Medulla oblongata (tissue), 1 donor: ENCODE results near the gene ACTL10.

Experiments
- DNase-seq: peaks from one replicate; pipeline ENCODE4 v3.0.0-alpha.2; 2015; ENCODE audit errors: extremely low spot score

Gene ACTL10

DNA sequence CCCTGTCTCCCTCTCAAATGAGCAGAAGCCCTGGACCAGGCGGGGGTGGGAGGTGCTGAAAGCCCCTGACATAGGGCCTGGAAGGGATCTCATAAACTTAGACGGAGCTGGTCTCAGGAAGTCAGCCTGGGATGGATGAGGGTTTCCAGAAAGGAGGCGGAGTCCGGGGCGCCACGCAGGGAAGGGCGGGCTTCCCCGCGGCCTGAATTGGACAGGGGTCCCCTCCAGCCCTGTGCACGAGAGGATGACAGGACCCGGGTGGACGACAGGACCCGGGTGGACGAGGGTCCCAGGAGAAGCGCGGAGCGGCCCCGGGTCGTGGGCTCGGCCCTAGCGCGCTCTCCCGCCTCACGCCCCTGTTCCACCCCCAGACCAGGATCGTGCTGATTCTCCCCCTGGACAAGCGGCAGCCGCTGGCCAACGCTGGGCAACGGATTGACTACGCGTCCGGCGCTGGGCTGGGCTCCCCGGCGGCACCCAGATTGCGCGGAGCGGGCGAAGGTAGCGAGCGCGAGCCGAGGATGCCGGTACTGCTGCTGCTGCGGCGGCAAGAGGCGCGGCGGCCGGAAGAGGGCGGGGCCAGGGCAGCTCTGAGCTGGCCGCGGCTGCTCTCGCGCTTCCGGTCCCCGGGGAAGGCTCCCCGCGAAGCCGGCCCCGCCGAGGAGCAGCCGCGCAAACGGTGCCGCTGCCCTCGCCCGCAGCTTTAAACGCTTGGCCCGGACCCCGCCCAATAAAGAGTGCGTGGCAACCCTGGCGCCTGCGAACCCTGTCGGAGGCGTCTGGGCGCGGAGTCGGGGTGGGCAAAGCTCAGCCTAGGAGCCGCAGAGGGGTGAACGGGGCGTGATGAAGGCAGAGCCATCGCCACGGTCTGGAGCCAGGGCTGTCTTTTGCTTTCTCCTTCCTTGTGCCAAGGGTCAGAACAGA is 3.3 kb upstream of the ACTL10 start:
- peak; percentile 82 for DNase-seq

GRCh38 chr20:33664085-33664761 is 2.5 kb upstream of the ACTL10 start:
- DNase-seq: no peak

DNA sequence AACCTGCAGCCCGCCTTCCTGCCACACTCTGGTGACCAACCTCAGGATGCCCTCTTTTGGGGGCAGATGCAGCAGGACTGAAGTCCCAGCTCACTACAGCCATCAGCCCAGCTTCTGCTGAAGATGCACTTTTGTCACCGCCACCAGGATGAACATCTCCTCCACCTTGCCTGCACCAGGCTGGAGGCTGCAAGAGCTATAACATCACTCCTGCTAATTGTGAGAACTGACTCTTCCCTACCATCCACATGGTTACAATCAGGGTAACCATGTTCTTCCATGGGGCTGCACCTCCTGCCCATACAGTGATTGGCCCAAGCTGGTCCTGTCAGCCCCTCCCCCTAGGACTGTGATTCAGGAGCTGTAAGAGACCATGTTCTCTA is 2.0 kb upstream of the ACTL10 start:
- DNase-seq: no peak

DNA sequence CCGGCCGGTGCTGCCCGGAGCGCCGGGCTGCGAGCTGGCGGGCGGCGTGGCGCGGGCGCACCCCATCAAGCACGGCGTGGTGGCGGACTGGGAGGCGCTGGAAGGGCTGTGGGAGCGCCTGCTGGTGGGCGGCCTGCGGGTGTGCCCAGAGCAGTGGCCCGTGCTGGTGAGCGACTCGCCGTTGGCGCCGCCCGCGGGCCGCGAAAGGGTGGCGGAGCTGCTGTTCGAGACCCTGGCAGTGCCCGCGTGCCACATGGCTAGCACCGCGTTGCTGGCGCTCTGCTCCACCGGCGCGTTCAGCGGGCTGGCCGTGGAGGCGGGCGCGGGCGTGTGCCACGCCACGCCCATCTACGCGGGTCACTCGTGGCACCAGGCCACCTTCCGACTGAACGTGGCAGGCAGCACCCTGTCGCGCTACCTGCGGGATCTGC is 517 bp downstream of the ACTL10 start:
- DNase-seq: peak; percentile 28

- DNase-seq: peak; percentile 81
These were observed 1.1 kb downstream of the ACTL10 start for GRCh38 chr20:33667676-33668465.

DNA sequence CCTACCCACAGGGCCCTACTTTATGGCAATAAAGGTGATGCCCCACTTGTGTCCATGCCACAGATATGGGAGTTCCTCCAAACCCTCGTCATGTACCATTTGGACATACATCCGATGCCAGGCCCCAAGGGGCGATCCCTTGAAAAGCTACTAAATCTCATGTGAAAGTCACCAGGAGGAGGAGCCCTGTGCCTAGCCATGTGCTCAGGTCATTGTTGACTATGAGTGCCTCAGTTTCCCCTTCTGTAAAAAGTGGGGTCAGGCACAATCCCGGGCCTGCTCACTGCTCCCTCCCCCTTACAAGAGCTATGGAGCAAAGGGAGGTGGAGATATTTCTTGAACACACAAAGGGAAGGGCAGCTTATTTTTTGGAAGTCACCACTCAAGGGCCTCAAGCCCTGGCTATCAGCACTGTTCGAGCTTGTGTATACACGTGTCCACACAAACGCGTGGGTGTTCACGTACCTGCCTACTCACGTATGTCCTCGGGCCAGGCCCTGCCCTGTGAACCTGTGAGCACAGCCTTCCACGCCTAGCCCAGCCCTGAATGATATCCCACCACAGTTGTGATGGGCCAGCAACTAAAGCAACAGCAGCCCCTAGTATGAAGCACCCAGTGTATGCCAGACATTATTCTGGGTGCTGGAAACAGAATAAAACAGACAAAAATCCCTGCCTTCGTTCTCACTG is 1.9 kb downstream of the ACTL10 start:
- DNase-seq: no peak

GRCh38 chr20:33669224-33669623 is 2.5 kb downstream of the ACTL10 start:
- DNase-seq: no peak

- no peak for DNase-seq
These were observed 3.3 kb downstream of the ACTL10 start for GRCh38 chr20:33669873-33670640.

- no peak for DNase-seq
These were observed 4.2 kb downstream of the ACTL10 start for GRCh38 chr20:33670715-33671499.

DNA sequence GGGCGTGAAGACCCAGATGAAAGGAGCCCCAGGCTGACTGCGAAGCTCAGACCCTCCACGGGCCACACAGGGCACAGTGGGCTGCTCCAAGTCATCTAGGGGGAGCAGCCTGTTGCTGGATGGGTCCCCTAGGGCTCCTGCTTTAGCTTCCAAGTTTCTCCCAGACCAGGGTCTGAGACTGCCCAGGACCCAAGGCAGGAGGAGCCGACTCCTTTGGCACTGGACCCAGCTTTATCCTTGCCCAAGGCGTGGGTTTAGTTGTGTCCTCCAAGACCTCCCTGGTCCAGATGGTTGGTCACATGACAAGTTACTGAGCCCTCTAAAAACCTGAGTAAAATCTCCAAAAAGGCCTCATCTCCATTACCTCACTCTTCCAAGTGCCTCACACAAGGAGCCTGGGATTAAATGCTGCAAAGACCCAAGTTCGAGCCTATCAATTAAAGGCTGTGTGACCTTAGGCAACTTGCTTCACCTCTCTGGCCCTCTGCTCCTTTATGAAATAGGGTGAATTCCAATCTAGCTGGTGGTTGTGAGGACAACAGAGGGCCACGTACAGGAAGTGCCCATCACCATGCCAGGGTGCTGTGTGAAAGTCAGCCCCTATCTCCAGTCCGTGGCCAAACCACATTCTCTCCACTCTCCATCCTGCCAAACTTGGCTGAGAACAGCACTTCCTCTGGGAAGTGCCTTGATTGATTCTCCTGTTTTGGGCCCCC is 5.0 kb downstream of the ACTL10 start:
- DNase-seq: no peak

DNA sequence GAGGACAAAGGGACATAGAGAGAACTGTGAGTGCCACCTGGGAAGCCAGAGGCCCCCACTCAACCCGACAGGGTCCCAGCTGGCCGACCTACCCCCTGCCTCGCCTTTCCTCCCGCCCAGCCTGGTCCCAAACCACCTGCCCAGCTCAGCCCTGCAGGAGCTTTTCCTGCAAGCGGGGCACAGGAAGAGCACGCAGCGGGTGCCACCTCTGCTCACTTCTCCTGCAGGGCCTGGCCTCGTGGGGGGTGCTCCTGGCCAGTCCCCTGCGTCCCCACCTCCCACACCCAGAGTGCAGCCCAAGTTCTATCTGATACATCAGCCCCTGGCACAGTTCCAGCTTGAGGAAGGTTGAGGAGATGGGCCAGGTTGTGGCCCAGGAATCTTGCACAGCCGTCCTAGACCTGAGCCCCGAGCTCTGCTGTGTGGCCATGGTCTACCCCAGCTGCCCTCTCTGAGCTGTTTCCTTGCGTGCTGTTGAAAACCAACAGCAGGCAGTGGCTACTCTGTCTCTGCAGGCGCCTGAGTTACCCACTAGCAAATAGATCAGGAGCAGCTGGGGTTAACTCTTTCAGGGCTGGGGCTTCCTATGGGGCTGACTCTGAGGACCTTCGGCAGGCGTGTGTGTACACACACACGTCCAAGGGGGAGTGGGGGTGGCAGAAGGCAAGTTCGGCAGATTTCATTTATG is 5.8 kb downstream of the ACTL10 start:
- DNase-seq: no peak

- DNase-seq: no peak
These were observed 6.3 kb downstream of the ACTL10 start for GRCh38 chr20:33673114-33673409.

DNA sequence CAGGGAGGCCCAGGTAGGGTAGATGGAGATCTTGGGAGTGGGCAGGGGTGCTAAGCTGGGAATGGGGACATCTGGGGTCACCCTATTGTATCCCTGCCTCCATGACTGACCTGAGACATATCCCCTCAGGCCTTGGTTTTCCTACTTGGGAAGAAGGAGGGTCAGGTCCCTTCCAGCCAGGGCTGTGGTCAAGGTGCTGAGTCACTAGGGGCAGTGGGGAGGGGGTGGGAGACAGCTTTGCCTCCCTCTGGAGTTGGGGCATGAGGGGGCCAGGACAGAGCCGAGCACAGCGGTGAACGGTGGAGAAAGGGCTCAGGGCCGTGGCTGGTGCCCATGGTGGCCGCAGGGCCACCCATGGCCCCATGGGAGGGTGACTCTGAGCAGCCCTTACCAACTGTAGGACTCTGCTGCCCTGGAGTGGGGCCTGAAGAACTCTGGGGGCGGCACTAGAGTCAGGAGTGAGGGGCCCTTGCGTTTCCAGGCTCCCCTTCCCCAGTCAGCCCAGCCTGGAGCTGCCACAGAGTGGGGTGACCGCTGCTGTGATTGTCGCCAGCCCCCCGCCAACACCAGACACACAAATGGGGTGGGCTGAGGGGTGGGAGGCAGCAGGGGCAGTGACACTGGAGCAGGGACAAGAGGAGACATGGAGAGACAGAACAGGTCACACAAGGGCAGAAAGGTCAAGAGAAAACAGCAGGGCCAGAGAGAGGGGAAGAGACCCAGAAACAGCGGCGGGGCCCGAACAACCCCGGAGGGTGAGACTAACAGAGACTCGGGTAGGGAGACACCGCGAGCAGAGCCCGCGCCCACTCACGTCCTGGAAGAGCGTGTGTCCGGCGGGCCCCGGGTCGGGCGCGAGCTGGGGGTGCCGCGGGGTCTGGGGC is 6.9 kb downstream of the ACTL10 start:
- no peak for DNase-seq

GRCh38 chr20:33674294-33675135 is 7.8 kb downstream of the ACTL10 start, which contains the start of gene NECAB3:
TSS of gene NECAB3 (minus strand) at chr20:33674428. CDS start at chr20:33674352, 76 bp downstream.
- DNase-seq: peak; percentile 83

DNA sequence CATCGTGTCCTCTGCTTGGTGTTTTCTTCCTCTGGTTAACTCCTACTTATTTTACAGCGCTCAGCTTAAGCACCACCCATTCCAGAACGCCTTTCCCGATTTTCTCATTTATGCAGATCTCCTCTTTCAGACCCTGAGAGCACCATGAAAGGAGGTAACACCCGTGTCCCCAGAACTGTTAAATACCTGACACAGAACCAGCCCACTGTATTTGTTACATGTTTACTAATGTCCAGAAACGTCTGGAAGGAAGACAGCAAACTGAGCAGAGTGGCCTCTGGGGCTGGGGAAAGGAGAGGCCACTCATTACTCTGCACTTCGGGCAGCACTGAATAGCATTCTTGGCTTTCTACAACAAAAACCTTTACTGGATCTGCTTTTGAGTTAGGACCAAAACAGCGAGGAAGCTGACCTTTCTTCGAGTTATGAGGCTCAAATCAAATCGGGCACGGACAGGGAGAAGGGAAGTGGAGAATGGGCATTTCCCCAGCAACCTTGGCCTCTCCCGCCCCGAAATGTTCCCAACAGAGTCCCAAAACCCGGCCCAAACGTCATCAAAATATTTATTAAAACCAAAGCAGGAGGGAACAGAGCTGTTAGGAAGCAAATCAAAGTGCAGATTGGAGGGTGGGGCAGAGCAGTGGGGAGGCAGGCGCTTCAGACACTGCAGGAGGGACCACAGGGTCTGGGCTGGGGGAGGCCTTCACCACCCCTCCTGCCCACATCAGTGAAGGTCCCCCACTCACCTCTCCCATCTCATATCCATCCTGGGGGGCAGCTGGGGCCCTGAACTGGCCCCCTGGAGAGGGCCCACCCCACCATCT is 8.6 kb downstream of the ACTL10 start:
- no peak for DNase-seq

- DNase-seq: no peak
These were observed 9.4 kb downstream of the ACTL10 start for GRCh38 chr20:33676121-33676520.
